ENCODE measurements around the gene AGAP2. TPM values are rescaled to one million over a fixed set of nuclear protein-coding genes. Genes with fewer than 3 reads are reported as not detected.

AGAP2 gene
- total RNA-seq, 6 donors from 2014 or later = 2.0 to 7.3 (median 5.8) TPM

GRCh38 chr12:57765003-57765697 is 26.6 kb upstream of the AGAP2 start:
- DNase-seq (peak; percentile 31 to 90), ATAC-seq (ENCODE audit: low FRiP score in 2 of 2) (peak; percentile 26 to 65)
- TF ChIP-seq POLR2A (IDR thresholded peaks at IDR 0.05) = no peak
- no peak for TF ChIP-seq POLR2AphosphoS5 (IDR thresholded peaks at IDR 0.05)
- TF ChIP-seq EP300 (IDR thresholded peaks at IDR 0.05) = no peak
- TF ChIP-seq, protein P1, sequence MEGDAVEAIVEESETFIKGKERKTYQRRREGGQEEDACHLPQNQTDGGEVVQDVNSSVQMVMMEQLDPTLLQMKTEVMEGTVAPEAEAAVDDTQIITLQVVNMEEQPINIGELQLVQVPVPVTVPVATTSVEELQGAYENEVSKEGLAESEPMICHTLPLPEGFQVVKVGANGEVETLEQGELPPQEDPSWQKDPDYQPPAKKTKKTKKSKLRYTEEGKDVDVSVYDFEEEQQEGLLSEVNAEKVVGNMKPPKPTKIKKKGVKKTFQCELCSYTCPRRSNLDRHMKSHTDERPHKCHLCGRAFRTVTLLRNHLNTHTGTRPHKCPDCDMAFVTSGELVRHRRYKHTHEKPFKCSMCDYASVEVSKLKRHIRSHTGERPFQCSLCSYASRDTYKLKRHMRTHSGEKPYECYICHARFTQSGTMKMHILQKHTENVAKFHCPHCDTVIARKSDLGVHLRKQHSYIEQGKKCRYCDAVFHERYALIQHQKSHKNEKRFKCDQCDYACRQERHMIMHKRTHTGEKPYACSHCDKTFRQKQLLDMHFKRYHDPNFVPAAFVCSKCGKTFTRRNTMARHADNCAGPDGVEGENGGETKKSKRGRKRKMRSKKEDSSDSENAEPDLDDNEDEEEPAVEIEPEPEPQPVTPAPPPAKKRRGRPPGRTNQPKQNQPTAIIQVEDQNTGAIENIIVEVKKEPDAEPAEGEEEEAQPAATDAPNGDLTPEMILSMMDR (IDR thresholded peaks at IDR 0.05) = peak in 4 of 6 experiments; percentile 14 to 33 (median 24)
- Histone ChIP-seq H3K4me1 (peaks cover 26 to 34% (median 31%) of the 10 kb centered on the region in 4 donors), H3K4me3 (peak overlapping the region in 3 of 4 donors; percentile 42 to 56 (median 51)), H3K27me3 (peaks cover 0 to 24% (median 19%) of the 10 kb centered on the region in 4 donors), H3K36me3 (peaks cover 0 to 13% (median 5%) of the 10 kb centered on the region in 4 donors), H3K27ac (no peak overlapping the region), H3K9me3 (no peaks in the 10 kb centered on the region)
- WGBS, 2 donors = 0 to 1% methylated on average over 11 to 56 of the region's 60 CpGs

DNA sequence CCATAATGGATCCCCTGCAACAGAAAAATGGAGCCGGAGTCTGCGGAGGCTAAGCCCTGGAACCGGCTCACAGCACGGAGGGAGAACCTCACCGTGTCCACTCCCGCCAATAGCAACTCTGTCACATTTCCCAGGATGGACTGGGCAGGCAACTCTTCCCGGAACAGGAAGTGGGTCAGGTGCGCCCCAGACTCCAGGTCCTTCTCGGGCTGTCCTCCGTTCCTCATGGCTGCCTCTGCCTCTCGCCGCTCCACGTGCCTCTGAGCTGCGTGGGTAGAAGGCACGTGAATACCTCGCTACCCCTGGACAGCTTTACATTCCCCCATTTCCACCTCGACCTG is 26.1 kb upstream of the AGAP2 start:
- H3K27me3 ChIP-seq = peaks cover 0 to 24% (median 19%) of the 10 kb centered on the region in 4 donors

DNA sequence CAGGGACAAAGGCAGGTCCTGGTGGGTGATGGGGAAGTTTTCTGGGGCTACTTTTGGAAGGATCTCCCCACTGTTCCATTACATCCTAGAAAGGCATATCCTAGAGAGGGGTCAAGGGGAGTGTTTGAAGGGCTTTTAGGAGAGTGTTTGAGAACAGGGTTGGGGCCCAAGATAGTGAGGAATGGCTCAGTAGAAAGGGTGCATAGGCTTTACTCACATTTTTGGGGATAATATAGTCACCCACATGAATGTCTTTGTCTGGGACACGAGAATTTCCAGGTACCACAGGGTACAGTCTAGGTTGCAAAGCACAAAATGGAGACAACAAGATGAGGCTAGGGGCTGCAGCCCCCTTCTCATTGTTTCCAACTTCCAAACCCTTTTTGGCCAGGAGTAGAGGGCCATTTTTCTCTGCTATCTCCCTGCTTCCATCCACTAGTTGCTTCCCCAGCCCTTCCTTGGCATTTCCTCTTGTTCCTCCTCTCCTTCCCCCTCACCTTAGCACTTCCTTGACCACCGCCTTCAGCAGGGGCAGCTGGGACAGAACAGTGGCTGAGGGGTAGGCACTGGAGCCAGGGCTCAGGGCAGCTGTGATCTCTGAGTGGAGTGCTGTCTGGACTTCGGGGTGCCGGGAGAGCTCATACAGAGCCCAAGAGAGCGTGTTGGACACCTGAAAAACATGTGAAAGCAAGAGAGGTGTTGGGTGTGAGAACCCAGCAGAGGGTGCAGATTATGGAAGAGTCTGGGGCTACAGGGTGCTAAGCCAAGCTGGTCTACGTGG is 25.5 kb upstream of the AGAP2 start:
- TF ChIP-seq, protein P1 (IDR thresholded peaks at IDR 0.05) = no peak
- TF ChIP-seq POLR2A (IDR thresholded peaks at IDR 0.05) (no peak), EP300 (IDR thresholded peaks at IDR 0.05) (no peak), POLR2AphosphoS5 (IDR thresholded peaks at IDR 0.05) (no peak)
- H3K27me3 ChIP-seq = peaks cover 0 to 24% (median 19%) of the 10 kb centered on the region in 4 donors
- 65 to 80% methylated on average over 6 of the region's 6 CpGs for WGBS, 2 donors
- ATAC-seq (ENCODE audit: low FRiP score in 2 of 2) (no peak), DNase-seq (no peak)
- H3K27ac ChIP-seq = no peak overlapping the region
- H3K4me3 ChIP-seq = peak overlapping the region in 3 of 4 donors; percentile 42 to 56 (median 51)
- no peaks in the 10 kb centered on the region for H3K9me3 ChIP-seq
- H3K36me3 ChIP-seq = peaks cover 0 to 8% (median 3%) of the 10 kb centered on the region in 4 donors
- peaks cover 26 to 34% (median 31%) of the 10 kb centered on the region in 4 donors for H3K4me1 ChIP-seq

More for the DNA sequence above, 26.1 kb upstream of the AGAP2 start:
- 15 to 25% methylated on average over 8 to 16 of the region's 17 CpGs for WGBS, 2 donors
- no peaks in the 10 kb centered on the region for H3K9me3 ChIP-seq
- TF ChIP-seq POLR2AphosphoS5 (IDR thresholded peaks at IDR 0.05) = no peak
- TF ChIP-seq, protein P1 (IDR thresholded peaks at IDR 0.05) = no peak
- no peak for TF ChIP-seq POLR2A (IDR thresholded peaks at IDR 0.05)
- no peak for TF ChIP-seq EP300 (IDR thresholded peaks at IDR 0.05)
- H3K4me3 ChIP-seq = peak overlapping the region in 3 of 4 donors; percentile 42 to 56 (median 51)
- H3K4me1 ChIP-seq = peaks cover 26 to 34% (median 31%) of the 10 kb centered on the region in 4 donors
- DNase-seq = peak in 1 of 2 donors; percentile 52
- no peak overlapping the region for H3K27ac ChIP-seq
- peak; percentile 1 to 48 for ATAC-seq (ENCODE audit: low FRiP score in 2 of 2)
- peaks cover 0 to 10% (median 5%) of the 10 kb centered on the region in 4 donors for H3K36me3 ChIP-seq

DNA sequence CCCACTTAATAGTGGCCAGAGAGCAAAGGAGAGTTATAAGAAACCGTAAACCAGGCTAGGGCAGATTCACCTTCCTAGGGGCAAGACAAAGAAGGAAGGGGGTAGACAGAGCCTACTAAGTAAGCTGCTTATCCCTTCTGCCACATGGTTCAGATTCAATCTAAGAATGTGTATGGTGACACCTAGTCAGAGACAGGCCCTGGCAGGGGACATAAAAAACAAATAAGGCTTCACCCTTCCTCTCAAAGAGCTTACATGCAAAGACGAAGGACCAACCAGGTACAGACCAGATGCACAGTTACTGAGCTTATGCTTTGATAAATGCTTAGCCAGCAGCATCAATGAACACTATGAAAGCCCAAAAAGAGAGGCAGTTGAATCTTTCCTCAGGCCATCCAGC is 23.9 kb upstream of the AGAP2 start:
- DNase-seq (no peak), ATAC-seq (ENCODE audit: low FRiP score in 2 of 2) (no peak)
- Histone ChIP-seq H3K4me3 (no peak overlapping the region), H3K27me3 (peaks cover 0 to 24% (median 19%) of the 10 kb centered on the region in 4 donors), H3K9me3 (no peaks in the 10 kb centered on the region), H3K27ac (no peak overlapping the region), H3K4me1 (peaks cover 26 to 34% (median 31%) of the 10 kb centered on the region in 4 donors), H3K36me3 (peaks cover 0 to 16% (median 12%) of the 10 kb centered on the region in 4 donors)
- TF ChIP-seq EP300 (IDR thresholded peaks at IDR 0.05) = no peak
- TF ChIP-seq POLR2A (IDR thresholded peaks at IDR 0.05) = no peak
- TF ChIP-seq POLR2AphosphoS5 (IDR thresholded peaks at IDR 0.05) = no peak
- 87 to 92% methylated on average over 2 of the region's 2 CpGs for WGBS, 2 donors
